GM19193 (cell line): Measurements from ENCODE around the gene SLC39A8.

Experiments used
- POLR2A ChIP-seq: IDR thresholded peaks from 4 replicates; pipeline ENCODE4 v1.6.1; 2011; ENCODE audit not compliant: insufficient read depth, insufficient read length; ENCODE audit errors: extremely low read depth

Gene SLC39A8

DNA sequence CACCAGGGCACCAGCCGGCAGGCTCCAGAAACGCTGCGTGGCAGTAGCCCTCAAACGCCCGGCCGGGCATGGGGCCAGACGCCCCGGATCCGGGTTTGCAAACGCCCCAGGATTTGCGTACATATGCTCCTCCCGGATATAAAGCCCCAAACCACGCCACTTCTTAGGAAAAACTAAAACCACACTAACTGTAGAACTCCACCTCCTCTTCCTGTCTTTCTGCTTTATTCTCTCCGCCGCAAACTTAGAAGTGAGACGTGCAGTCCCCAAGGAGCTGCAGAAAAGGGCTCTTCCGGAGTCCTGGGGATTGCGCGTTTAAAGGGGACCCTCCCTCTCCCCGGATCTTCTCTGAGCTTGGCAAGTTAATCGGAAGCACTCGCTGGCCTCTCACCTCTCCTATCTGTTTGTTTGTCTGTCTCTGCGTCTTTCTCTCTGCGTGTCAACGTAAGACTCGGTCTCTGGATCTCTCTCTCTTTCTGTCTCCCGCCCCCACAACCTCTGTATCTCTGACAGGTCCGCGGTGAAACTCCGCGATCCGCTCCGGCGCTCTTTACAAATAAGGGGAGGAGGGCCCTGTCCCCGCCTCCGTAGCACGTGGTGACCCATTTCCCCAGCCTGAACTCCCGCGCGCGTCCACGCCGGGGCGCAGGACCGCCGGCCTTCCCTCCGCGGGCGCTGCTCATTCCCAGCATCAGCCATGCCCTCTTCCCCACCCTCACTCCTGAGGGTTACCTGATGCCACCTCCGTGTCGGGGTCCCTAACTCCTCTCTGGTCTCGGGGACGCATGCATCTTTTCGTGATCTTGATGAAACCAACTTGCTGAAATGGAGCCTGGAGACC, at the start of gene SLC39A8:
Gene SLC39A8 (minus strand): TSS at position 529 of the 841 bp plus-strand sequence. CDS start 820 bp downstream, outside the sequence.
- TF ChIP-seq POLR2A: peak; percentile 84

DNA sequence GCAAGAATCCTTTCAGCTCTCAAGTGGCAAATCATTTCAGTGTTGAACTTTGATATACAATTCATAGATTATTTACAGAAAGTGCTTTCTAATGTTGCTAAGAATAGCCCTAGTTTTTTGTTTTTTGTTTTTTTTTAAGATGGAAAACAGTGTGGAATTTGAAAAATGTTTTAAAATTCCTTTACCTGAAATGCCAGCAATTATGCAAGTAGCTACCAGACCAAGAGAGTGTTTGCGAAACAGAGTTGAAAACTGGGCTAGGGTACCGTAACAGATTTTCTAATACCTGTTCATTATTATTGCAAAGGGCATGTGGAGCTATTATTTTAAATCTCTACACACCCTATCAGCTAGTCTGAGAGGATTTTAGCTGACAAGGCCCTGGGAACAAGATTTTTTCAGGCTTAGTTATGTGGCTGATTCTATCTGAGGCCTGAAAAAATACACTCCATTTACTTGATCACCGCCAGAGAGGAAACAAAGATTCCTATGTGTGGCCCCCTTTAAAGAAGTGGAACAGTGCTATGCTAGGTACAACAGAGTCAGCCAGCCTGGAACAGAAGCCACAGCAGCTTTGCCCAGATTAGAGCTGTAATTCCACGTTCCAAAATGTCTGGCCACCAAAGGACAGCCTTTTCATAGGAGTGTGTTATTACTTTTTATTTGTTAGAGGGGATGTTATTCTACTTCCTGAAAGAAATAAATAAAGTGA, 46.9 kb upstream of the SLC39A8 start:
- no peak for TF ChIP-seq POLR2A

DNA sequence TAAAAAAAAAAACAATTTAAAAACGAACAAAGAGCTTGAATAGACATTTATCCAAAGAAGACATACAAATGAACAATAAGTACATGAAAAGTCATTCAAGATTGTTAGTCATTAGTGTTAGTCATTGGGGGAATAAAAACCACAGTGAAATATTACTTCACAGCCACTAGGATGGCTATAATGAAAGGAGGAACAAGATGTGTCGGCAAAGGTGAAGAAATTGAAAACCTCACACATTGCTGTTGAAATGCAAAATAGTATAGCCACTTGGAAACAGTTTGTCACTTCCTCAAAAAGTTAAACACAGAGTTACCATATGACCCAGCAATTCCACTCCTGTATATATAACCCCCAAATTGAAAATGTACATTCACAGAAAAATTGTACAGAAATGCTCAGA, 45.2 kb upstream of the SLC39A8 start:
- no peak for TF ChIP-seq POLR2A

DNA sequence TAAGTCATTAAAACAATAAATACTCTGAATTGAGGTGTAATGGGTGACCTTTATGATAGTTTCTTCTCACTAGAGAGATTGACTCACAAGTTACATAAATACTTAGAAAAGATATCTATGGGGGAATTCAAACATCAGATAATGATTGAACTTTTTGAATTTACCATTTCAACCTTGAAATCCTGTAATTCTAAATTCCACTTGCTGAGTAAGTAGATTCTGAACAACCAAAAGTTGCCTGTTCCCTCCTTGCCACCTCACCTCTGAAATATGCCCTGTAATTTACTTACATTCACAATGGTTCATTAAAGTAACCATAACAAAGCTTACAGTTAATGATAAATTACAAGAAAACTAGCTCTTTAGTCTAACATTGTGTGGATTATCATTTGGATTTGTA, 43.3 kb upstream of the SLC39A8 start:
- TF ChIP-seq POLR2A: no peak

DNA sequence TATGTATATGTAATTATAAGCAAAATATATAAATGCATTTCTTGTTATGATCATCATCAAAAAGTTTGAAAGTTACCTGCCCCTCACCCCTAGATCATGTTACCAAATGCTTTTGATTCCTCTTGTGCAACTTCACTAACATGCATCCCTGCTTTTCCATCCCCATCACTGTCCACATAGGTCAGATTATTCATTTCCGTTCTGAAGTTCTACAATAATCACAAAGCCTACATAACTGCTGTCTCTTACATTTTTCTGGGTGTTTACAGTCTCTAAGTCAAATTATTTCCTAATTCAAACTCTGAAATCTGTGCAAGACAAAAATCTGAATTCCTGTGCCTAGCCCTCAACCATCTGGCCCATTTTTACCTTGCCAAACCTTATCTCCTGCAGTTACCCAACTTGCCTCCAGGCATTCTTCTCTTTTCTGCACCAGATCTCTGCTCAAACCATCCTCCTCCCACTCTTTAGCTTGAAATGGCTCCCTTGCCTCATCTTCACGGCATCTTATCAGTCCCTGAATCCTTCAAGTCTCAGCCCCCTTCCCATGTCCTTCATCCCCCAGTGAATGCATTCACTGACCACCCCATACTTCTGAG, 42.4 kb upstream of the SLC39A8 start:
- no peak for TF ChIP-seq POLR2A

DNA sequence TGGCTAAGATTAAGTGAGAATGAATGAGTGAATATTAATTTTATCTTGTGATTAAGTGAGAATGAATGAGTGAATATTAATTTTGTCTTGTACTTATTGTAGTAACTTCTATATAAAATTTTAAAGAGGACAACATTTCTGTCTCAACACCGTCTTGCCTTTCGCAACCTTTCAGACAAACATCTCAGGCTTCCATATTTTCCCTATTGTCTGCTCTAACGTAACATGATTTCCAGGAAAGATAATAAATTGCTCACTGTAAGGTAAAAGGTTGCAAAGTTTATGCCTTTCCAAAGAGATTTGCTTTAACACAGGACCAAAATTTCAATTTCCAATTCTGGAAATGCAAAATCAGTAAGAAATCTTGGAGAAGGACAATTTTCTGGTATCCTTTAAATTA, 41.7 kb upstream of the SLC39A8 start:
- no peak for TF ChIP-seq POLR2A

DNA sequence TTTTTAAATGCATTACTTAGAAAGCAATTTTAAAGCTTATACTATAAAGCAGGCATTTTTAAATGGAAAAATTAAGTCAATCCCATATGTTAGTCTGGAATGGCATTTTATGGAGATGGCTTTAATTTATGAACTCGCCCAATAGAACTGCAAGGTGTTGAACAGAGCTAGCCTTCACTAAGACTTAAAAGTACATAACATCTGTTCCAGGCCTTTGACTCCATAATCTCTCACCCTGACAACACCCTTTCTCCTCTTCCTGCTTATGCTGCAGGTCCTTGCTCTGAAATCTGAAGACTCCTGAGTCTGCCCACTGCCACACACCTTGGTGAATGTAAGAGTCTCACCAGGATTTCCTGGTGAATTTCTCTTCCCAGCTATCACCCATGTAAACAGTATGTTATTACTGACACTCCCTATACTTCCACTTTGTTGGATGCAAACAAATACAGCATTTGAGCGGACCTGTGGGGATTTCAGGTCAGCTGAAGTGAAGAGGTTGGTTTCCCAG, 17.7 kb upstream of the SLC39A8 start:
- TF ChIP-seq POLR2A: no peak

DNA sequence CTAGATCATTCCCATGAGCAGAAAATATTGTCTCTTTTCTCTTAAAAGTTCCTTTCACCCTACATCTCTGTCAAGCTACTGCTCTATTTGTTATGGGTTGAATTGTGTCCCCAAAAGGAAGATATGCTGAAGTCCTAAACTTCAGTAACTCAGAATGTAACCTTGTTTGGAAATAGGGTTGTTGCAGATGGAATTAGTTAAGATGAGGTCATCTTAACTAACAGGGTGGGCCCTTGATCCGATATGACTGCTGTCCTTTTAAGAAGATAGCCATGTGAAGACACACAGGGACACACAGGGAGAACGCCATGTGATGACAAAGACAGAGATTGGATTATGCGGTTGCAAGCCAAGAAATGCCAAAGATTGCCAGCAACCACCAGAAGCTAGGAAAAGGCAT, 12.8 kb upstream of the SLC39A8 start:
- TF ChIP-seq POLR2A: no peak

DNA sequence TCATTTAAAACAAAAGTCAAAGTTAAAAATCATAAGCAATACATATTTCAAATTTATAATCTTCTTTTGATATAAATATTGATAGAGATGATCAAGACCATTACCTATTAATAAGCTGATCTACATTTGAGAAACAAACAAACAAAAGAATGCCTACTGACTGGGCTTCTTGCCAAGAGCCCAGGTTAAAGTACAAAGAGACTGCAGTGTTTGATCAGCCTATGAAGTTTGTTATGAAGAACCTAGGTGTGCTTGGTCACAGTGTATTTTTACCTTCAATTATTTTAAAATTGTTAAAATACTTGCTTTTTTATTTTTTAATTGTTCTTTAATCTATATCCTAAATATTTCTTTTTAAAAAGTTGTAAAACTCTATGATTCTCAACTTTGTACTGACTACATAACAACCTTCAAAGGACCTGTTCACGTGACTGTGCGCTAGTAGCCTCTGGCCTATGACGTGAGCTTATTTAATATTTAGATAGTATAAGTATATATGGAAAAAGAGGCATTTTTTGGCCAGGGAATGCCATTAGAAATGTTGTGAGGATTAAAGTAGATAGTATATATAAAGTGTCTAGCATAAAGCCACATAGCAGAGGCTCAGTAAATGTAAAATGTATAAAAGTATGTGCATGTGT, 11.4 kb upstream of the SLC39A8 start:
- no peak for TF ChIP-seq POLR2A

DNA sequence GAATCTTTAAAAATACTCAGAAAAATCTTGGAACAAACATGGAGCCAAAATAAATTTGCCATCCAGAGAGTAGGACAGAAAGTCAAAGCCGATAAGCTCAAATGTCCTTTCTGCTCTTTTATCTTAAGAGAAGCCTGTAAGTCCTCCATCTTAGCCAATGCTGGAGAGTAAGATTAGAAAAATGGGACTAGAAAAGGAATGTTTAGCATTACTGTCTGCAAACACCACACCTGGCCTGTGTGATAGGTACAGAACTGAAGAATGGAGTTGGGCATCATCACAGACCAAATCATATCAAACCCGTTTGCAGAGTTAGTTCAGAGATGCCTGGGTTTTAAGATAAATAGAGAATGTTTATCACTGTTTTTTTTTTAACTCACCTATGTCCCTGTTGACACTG, 10.5 kb upstream of the SLC39A8 start:
- no peak for TF ChIP-seq POLR2A

DNA sequence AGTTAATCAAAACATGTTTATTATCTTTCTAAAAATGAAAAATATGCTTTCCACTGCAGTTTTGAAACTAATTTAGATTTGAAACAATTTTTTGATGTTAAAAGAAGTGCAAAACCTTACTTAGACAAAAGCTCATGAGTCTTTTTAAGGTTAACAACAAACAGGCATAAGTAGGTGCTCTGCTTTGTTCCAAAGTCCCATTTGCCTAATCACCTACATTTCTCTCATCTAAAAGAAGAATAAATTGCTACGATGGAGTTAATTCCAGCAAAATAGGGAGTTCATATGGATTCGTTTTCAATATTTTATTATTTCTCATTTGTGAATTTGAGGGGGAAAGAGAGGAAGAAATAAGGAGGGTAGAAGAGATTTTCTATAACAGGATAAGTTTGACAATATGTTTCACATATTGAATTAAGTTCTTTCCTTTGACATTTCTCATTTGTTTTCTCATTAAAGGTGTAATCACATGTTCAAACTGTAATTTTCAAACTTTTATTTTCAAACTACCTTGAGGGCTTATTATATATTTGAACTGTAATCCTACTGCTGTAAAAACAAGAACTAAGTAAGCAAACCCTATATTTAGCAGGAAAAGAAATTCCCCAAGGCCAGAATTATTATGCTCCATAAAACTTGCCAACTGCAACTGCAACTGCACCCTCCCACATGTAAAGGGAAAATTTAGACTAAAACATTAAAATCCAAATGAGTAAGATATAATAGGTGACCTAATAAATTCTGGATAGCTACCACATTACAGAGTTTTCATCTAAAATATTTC, 9.6 kb upstream of the SLC39A8 start:
- no peak for TF ChIP-seq POLR2A

DNA sequence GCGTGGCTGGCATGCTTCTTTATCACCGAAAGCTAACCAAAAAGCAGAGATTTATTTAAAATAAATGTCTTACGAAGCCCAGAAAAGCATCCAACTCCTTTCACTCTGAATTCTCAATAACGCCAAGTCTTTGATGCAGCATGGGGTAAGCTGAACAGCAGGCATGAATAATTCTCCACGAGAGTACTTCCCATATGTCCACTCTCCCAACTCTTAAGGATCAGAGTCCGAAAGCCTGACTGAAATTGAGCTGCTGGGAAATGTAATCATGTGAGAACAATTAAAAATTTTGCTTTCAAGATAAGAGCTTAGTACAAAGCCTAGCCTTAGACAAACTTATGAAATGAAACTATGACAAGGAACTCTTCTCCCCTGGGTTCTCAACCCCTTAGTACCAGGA, 7.5 kb upstream of the SLC39A8 start:
- TF ChIP-seq POLR2A: no peak

DNA sequence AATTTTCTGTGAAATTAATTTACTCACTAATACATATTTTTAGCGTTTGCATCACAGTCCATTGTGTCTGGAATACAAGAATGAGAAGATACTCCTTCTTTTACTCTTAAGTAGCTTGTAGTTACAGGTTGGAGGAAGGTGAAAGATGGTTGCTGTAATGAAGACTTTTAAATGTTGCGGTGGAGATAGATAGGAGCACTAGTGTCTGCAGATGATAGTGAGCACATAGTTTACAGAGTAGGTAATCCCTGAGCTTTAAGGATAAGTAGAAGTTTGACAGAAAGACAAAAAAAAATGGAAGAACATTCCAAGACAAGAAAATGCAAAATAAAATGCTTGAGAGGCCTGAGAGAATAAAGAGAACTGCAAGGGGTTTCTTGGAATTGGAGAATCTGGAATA, 5.4 kb upstream of the SLC39A8 start:
- no peak for TF ChIP-seq POLR2A

DNA sequence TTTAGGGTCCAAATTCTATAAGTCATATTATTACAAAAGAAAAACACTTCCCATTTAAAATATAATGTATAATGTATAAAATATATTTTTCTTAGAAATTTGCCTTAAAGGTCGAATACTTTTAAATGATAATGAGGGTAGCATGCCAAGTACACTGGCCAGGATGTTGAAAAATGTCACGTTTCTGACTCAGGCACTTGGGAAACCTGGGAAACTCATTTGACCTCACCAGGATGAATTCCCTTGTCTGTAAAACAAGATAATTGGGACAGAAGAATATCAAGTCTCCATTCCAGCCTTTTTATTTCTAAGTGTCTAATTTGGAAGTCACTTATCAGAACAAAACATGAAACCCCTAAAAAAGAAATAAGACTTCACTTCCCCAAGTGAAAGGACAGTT, 3.4 kb upstream of the SLC39A8 start:
- TF ChIP-seq POLR2A: no peak
